ENCODE data around the gene EHF.

DNA sequence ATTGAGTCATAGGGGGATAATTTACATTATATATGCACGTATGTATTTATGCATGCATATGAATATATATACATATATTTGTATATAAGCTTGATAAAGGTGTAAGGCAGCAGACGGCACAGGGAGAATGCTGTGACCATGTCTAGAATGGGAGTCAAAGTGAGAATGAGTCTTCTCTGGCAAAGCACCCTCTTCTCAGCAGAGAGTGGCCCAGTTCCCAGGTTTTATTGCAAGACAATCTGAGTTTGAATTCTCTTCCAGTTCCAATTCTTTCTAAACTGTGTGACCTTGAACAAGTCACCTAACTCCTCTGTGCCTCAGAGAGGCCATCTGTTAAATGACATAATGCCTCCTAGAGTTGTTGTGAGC lies 13.8 kb downstream of the EHF start:
- TF ChIP-seq POLR2AphosphoS5 (IDR thresholded peaks at IDR 0.05) (no peak), POLR2A (IDR thresholded peaks at IDR 0.05) (no peak)
- TF ChIP-seq, protein P1, sequence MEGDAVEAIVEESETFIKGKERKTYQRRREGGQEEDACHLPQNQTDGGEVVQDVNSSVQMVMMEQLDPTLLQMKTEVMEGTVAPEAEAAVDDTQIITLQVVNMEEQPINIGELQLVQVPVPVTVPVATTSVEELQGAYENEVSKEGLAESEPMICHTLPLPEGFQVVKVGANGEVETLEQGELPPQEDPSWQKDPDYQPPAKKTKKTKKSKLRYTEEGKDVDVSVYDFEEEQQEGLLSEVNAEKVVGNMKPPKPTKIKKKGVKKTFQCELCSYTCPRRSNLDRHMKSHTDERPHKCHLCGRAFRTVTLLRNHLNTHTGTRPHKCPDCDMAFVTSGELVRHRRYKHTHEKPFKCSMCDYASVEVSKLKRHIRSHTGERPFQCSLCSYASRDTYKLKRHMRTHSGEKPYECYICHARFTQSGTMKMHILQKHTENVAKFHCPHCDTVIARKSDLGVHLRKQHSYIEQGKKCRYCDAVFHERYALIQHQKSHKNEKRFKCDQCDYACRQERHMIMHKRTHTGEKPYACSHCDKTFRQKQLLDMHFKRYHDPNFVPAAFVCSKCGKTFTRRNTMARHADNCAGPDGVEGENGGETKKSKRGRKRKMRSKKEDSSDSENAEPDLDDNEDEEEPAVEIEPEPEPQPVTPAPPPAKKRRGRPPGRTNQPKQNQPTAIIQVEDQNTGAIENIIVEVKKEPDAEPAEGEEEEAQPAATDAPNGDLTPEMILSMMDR (IDR thresholded peaks at IDR 0.05): no peak

All from stomach (tissue), 4 donors.